GM18502 (cell line): ENCODE measurements around the gene ANKRD24.
"Not testable (repeated sequence)": the region's sequence is repeated elsewhere in the genome, so short reads cannot be mapped to it uniquely, and the experiment has no call there.

Experiments used
- ATAC-seq: cut with Tn5 transposase; IDR thresholded peaks from one replicate; pipeline ENCODE4 v1.9.1; 2021; ENCODE audit warnings: mild to moderate bottlenecking; ENCODE audit not compliant: unreplicated experiment, poor library complexity

ANKRD24 gene

DNA sequence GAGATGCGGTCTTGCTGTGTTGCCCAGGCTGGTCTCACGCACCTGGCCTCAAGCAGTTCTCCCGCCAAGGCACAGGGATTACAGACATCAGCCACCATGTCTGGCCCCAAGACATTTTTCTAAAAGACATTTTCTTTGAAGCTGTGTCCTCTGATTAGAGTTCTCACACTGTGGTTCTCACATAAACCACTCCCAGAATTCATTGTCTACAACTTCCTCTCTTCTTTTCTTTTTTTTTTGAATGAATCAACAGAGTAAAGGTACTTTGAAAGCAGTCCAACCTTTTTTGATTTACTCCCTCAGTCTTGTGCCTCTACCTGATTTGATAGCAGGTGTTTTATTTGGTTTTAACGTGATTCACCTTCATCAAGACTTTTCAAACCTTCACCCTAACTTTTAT, 82.3 kb downstream of the ANKRD24 start:
- ATAC-seq: no peak

DNA sequence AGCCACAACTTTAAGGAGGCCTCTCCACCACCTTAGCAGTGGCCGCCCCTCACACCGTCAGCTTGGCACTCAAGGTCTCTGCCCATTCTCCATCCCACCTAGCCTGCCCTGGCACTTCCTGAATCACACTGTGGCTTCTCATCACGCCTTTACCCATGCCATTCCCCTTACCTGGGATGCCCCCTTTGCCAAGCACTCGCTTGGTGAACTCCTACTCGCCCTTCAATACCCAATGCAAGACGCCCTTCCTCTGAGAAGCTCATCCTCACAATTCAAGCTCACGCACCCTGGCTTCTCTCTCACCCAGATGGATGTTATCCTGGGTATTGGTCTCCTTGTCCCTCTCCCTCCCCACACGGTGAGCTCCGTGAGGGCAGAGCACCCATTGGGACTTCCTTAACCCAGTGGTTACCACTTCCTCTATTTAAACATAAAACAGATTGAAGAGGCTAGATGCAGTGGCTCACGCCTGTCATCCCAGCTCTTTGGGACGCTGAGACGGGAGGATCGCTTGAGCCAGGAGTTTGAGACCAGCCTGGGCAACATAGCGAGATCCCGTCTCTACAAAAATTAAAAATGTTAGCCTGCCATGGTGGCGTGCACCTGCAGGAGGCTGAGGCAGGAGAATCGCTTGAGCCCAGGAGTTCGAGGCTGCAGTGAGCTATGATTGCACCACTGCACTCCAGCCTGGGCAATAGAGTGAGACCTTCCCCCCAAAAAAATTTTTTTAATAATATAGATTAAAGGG, 83.9 kb downstream of the ANKRD24 start:
- ATAC-seq: no peak

DNA sequence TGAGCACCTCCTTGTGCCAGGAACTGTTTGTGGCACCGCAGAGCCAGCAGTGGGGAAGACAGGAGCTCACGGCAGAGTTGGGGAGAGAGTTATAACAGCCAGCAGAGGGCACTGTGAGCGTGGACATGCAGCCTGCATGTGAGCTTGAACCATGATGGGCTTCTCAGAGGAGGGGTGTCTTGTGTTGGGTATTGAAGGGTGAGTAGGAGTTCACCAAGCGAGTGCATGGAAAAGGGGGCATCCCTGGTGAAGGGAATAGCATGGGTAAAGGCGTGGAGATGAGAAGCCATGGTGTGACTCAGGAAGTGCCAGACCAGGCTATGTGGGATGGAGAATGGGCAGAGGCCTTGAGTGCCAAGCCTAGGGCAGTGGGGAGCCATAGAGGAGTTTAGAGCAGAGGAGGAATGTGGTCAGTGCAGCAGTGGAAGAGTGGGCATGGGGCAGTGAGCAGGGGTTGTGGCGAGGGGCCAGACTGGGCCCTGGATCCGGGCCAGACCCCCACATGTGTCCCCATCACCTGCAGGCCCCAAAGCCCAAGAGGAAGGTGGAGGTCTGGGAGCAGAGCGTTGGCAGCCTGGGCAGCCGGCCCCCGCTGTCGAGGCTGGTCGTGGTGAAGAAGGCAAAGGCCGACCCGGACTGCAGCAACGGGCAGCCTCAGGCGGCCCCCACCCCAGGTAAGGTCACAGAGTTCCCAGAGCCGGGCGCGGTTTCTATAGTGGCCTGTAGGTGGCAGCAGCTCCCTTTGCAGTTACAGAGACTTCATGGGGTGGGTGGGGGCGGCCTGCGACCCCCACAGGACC, 84.8 kb downstream of the ANKRD24 start:
- no peak for ATAC-seq

DNA sequence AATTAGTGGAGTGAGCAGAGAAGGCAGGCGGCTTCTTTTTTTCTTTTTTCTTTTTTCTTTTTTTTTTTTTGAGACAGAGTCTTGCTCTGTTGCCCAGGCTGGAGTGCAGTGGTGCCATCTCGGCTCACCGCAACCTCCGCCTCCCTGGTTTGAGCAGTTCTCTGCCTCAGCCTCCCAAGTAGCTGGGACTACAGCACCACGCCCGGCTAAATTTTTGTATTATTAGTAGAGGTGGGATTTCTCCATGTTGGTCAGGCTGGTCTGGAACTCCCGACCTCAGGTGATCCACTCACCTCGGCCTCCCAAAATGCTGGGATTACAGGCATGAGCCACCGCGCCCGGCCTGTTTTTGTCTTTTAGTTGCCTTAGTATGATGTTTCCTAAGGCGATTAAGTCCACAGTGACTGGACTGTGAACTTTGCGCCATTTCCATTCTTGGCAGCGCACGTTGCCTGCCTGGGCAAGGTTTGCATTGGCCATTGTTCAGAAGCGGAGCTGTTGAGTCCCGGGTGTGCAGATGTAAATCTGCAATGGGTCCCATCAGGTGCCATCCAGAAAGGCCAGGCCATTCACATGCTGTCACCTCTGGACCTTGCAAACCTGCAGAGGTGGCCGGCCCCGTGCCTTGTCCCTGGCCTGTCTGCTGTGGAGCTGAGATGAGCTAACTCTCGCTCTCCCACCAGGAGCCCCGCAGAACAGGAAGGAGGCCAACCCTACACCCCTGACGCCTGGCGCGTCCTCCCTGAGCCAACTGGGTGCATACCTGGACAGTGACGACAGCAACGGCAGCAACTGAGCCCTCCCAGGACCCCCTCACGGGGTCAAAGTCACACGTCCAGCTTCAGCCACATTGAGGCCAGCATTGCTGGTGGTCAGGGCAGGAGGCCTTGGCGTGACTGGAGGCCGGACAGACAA, 85.7 kb downstream of the ANKRD24 start:
- ATAC-seq: no peak

DNA sequence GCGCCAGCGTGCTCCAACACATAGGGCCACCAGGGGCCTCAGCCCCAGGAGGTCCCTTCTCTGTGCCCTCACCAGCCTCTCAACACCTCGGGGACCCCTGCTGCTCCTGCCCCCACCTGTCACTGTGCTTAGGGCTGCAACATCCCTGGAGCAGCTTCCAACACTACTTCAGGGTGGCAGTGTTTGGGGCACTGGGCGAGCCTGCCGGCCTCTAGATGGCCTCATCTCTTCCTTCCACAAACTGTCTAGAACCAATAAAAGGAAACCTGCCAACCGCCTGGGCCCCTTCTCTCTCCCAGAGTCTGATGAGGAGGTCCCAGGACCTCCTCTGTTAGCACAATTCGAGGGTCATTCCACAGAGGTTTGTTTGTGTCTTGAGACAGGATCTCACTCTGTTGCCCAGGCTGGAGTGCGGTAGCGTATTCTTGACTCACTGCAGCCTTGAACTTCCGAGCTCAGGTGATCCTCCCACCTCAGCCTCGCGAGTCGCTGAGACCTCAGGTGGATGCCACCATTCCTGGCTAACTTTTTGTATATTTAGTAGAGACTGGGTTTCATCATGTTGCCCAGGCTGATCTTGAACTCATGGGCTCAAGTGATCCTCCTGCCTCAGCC, 86.4 kb downstream of the ANKRD24 start:
- no peak for ATAC-seq

DNA sequence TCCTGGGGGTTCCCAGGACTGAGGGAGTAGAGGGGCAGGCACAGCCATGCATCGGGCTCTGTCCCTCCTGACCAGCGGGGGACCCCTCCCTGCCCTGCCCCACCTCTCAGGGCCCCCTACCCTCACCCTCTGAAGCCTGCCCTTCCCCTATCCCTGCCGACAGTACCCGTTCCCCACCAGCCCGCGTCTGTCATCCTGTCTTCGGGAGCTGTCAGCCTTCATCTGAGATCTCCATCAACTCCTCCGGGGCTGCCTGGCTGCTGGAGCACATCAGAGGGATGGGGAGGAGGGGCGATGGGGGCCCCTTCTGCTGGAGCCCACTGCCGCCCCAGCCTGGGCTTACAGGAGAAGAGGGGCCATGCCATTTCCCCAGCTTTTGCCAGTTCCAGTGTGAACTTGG, 90.4 kb downstream of the ANKRD24 start:
- ATAC-seq: no peak

DNA sequence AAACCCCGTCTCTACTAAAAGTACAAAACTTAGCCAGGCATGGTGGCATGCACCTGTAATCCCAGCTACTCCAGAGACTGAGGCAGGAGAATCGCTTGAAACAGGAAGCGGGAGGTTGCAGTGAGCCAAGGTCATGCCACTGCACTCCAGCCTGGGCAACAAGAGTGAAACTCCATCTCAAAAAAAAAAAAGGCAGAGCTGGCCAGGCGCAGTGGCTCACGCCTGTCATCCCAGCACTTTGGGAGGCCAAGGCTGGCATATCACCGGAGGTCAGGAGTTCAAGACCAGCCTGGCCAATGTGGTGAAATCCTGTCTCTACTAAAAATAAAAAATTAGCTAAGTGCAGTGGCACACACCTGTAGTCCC, 91.8 kb downstream of the ANKRD24 start:
- ATAC-seq: not testable (repeated sequence)
